DND-41 (cell line): ENCODE data around the gene GUF1.

ENCODE experiments used
- CTCF ChIP-seq: IDR thresholded peaks from 2 replicates; pipeline ENCODE4 v1.5.1; 2012; ENCODE audit warnings: borderline replicate concordance, low read length, moderate library complexity, mild to moderate bottlenecking; ENCODE audit not compliant: poor library complexity, severe bottlenecking; ENCODE audit errors: extremely low read depth
- EZH2 ChIP-seq: IDR thresholded peaks from 3 replicates; pipeline ENCODE4 v1.6.1; 2012; ENCODE audit warnings: borderline replicate concordance, low read depth, mild to moderate bottlenecking, moderate library complexity, low read length, inconsistent platforms; ENCODE audit not compliant: severe bottlenecking

- no peak for TF ChIP-seq CTCF
- TF ChIP-seq EZH2 = no peak
Measured at GRCh38 chr4:44725166-44725565, 46.9 kb downstream of the GUF1 start.
